ENCODE results near the gene LEAP2.

LEAP2 gene

DNA sequence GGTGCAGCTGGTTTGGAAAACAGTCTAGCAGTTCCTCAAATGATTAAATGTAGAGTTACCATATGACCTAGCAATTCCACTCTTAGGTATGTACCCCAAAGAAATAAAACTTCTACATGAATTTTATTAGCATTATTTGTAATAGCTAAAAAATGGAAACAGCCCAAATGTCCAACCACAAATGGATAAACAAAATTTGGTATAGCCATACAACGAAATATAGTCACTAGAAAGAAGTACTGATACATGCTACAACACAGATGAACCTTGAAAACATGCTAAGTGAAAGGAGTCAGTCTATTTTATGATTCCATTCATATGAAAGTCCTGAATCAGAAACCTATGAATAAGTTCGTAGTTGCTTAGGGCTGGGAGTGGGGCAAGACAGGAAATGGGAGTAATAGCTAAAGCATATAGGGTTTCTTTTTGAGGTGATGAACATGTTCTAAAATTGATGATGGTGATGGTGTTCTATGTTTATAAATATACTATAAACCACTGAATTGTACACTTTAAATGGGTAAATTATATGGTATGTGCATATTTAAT, 13.5 kb upstream of the LEAP2 start:
- TF ChIP-seq, protein P1, sequence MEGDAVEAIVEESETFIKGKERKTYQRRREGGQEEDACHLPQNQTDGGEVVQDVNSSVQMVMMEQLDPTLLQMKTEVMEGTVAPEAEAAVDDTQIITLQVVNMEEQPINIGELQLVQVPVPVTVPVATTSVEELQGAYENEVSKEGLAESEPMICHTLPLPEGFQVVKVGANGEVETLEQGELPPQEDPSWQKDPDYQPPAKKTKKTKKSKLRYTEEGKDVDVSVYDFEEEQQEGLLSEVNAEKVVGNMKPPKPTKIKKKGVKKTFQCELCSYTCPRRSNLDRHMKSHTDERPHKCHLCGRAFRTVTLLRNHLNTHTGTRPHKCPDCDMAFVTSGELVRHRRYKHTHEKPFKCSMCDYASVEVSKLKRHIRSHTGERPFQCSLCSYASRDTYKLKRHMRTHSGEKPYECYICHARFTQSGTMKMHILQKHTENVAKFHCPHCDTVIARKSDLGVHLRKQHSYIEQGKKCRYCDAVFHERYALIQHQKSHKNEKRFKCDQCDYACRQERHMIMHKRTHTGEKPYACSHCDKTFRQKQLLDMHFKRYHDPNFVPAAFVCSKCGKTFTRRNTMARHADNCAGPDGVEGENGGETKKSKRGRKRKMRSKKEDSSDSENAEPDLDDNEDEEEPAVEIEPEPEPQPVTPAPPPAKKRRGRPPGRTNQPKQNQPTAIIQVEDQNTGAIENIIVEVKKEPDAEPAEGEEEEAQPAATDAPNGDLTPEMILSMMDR (IDR thresholded peaks at IDR 0.05; ENCODE audit: low read depth, low read length): no peak
- no peak for DNase-seq (ENCODE audit: extremely low read depth, low read depth)

DNA sequence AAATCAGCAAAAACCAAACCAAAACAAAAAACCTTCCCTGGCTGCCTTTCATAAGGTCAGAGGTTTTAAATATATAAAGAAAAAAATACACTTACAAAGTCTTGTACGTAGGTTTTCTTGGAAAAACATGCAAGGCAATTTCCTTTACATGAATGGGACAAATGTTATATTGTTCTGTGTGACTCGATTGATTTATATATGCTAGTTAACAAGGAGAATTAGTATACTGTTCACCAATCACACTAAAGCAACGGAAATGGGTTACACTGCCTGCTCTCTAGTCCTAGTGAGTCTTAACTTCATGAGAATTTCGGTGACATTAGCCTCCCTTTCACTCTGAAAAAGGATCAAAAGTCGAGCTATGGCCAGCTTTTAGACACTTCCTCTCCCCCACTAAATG, 12.7 kb upstream of the LEAP2 start:
- TF ChIP-seq, protein P1 (IDR thresholded peaks at IDR 0.05; ENCODE audit: low read depth, low read length): no peak
- no peak for DNase-seq (ENCODE audit: extremely low read depth, low read depth)

DNA sequence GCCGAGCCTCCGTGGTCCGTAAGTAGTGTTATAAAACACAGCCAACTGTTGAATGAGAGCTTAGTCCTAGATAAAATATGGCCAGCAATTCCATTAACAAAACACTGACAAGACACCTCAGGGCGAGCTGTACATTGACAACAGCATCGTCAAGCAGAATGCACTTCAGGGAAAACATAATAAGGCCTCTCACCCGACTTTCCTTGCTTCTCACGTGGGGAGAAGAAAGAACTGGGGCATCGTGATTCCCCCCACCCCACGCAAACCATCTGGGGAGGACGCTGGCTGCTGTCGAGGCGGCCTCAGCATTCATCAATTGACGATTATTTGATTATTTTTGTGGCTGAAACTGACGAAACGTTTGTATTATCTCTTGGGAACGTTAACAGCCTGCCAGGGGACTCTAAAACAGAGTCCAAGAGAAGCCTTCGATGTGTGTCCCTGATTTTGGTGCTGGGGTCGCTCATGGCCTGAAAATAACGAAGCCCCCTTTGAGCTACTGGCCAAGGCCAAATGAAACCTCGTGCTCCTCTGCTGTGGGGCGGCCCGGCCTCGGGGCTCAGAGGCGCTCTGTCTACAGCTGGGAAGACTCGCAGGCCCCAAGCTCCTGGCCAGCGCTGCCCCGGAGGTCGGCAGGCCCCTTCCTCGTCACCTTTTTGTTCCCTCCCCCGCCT, 7.7 kb upstream of the LEAP2 start:
- TF ChIP-seq, protein P1 (IDR thresholded peaks at IDR 0.05; ENCODE audit: low read depth, low read length): no peak
- no peak for DNase-seq (ENCODE audit: extremely low read depth, low read depth)

DNA sequence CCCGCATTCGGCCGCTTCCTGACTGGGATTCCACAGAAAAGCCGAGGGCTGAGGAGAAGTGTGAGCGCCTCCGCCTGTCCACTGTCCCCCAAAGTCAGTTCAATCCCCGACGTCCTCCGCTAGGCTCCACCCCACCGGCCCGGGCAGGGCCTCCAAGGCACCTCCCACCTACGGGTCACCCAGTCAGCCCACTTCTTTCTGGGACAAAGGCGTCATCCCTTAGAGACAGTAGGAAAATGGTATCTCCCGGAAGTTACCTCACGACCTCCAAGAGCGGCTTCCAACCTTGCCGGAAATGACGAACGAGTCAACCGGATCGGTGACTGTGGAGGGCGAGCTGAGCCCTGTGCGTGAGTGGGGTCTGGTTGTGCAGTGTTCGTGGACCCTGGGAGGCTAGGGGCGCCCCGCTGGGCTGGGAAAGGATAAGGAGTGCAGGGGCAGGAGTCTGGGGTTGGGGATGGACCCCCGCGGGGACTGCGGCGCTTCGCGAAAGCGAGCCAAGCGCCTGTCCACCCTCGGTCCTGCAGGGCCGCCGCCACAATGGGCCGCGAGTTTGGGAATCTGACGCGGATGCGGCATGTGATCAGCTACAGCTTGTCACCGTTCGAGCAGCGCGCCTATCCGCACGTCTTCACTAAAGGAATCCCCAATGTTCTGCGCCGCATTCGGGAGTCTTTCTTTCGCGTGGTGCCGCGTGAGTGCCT, 7.0 kb upstream of the LEAP2 start, which contains the start of the genes GDF9 and UQCRQ:
Gene GDF9 (minus strand): TSS at position 128 of the 704 bp plus-strand sequence. CDS start 1,936 bp downstream, outside the sequence.
Gene UQCRQ (plus strand): TSS at position 301 of the 704 bp plus-strand sequence. CDS start 240 bp downstream, at position 541.
- TF ChIP-seq, protein P1 (IDR thresholded peaks at IDR 0.05; ENCODE audit: low read depth, low read length): peak; percentile 46
- peak; percentile 99 for DNase-seq (ENCODE audit: extremely low read depth, low read depth)

DNA sequence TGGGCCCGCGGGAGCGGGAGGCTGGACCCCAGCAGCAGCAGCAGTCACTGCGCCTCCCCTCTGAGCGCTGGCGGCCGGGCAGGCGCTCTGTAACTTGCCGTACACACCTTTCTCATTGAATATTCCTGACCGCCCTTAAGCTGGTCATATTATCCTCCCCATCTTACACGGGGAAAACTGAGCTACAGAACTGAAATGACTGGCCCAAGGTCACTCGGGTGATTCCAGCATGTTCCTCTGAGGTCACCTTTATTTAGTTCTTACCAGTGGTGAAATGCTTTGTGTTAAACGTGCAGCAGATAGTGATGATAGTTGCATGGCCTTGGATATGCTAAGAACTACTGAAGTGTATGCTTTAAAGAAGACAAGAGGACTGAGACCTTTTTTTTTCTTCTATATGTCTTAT, 6.4 kb upstream of the LEAP2 start:
- TF ChIP-seq, protein P1 (IDR thresholded peaks at IDR 0.05; ENCODE audit: low read depth, low read length): no peak
- no peak for DNase-seq (ENCODE audit: extremely low read depth, low read depth)

DNA sequence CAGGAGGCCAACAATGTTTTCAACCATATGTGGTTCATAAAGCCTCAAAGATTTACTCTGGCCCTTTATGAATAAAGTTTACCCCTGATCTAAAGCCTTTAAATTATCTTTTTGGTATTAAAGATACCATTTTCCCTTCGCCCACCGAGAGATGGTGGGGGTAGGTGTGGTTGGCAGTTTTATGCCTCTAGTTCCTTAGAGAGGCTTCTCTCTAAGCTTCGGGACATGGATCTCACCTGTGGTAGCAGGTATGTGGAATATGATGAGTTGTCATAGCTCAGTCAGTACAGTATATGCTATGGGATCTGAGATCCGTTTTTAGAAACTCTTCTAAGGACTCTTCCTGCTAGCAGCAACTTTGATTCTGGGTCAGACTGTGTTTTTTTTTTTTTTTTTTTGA, 4.7 kb upstream of the LEAP2 start:
- TF ChIP-seq, protein P1 (IDR thresholded peaks at IDR 0.05; ENCODE audit: low read depth, low read length): no peak

DNA sequence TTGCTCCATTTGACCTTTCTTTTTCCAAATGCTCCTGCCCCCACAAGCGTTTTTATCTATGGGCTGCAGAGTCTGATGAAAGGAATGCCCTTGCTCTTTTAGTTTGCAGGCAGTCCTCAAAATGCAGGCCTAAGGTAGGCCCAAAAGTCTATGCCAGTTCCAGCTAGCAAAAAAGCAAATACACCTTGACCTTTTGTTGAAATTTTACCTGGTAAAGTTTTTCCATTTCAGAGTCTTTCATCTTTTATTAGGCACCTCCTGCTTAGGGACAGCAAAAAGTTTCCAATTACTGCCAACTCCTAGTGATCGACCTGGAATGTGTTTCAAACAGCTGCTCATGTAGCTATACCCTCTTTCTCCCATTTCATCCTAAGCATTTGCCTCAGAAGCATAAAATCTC, 2.7 kb upstream of the LEAP2 start:
- no peak for DNase-seq (ENCODE audit: extremely low read depth, low read depth)
- TF ChIP-seq, protein P1 (IDR thresholded peaks at IDR 0.05; ENCODE audit: low read depth, low read length): no peak

More for the DNA sequence above, 4.7 kb upstream of the LEAP2 start:
- no peak for DNase-seq (ENCODE audit: extremely low read depth, low read depth)
